SK-N-MC (cell line): ENCODE data around the gene KAZN.

Experiments used
- DNase-seq: peaks from one replicate; pipeline ENCODE4 v3.0.0-alpha.2; 2011; ENCODE audit warnings: low read depth, low spot score
- H3K27ac ChIP-seq: fragments of 200-600 bp; sonication (generic); 2 replicates; pipeline ENCODE4 v1.5.1; 2016; ENCODE audit warnings: mixed run types
- H3K36me3 ChIP-seq: fragments of 200-600 bp; sonication (generic); 2 replicates; pipeline ENCODE4 v1.6.1; 2017; ENCODE audit warnings: antibody characterized with exemption, low read length, mixed read lengths; ENCODE audit not compliant: insufficient read depth
- H3K4me3 ChIP-seq: fragments of 200-600 bp; sonication (generic); 2 replicates; pipeline ENCODE4 v1.5.1; 2016
- H3K9ac ChIP-seq: fragments of 200-600 bp; sonication (generic); 2 replicates; pipeline ENCODE4 v1.8.0; 2017; ENCODE audit warnings: mixed run types, mixed read lengths; ENCODE audit not compliant: insufficient read length
- H3K9me3 ChIP-seq: fragments of 200-600 bp; sonication (generic); 2 replicates; pipeline ENCODE4 v1.6.1; 2017; ENCODE audit warnings: low read depth, mild to moderate bottlenecking, antibody characterized with exemption, low read length, moderate library complexity, mixed read lengths
- EZH2 ChIP-seq: fragments of 200-600 bp; sonication (generic); IDR thresholded peaks from one replicate; pipeline ENCODE4 v1.6.1; 2017; ENCODE audit warnings: antibody characterized with exemption
- FOXP2 ChIP-seq: optimal IDR thresholded peaks from 2 replicates; pipeline ENCODE3; 2011; ENCODE audit warnings: mild to moderate bottlenecking, moderate library complexity; ENCODE audit not compliant: insufficient read depth; ENCODE audit errors: extremely low read length, control extremely low read depth
- POLR2AphosphoS5 ChIP-seq: IDR thresholded peaks from 2 replicates; pipeline ENCODE4 v1.6.1; 2012; ENCODE audit warnings: mild to moderate bottlenecking, low read depth, low read length, borderline replicate concordance

The KAZN gene

GRCh38 chr1:15148941-15149340 is 550.5 kb downstream of the KAZN start:
- Histone ChIP-seq H3K9ac (no peak overlapping the region), H3K9me3 (no peaks in the 10 kb centered on the region), H3K27ac (no peak overlapping the region), H3K36me3 (no peaks in the 10 kb centered on the region), H3K4me3 (no peak overlapping the region)
- DNase-seq = no peak
- no peak for TF ChIP-seq EZH2
- TF ChIP-seq FOXP2 = no peak
- no peak for TF ChIP-seq POLR2AphosphoS5

DNA sequence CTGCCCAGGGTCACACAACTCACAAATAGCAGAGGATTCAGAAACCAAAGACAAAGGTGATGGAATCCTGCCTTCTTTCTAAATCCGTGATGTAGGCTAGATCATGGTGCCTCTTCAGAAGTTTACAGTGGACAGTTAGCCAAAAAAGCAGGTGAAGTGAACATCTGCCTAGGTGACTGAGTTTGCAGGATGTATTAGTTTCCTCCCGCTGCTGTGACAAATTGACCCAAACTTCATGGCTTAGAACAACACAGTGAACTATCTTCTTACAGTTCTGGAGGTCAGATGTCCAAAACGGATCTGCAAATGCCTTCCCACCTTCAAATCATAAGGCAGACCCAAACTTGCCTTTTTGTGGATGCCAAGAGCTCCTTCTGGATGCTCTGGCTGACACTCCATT is 551.9 kb downstream of the KAZN start:
- no peaks in the 10 kb centered on the region for H3K9me3 ChIP-seq
- no peaks in the 10 kb centered on the region for H3K36me3 ChIP-seq
- H3K4me3 ChIP-seq = no peak overlapping the region
- TF ChIP-seq EZH2 (no peak), FOXP2 (no peak), POLR2AphosphoS5 (no peak)
- H3K9ac ChIP-seq = no peak overlapping the region
- no peak for DNase-seq
- H3K27ac ChIP-seq = no peak overlapping the region

DNA sequence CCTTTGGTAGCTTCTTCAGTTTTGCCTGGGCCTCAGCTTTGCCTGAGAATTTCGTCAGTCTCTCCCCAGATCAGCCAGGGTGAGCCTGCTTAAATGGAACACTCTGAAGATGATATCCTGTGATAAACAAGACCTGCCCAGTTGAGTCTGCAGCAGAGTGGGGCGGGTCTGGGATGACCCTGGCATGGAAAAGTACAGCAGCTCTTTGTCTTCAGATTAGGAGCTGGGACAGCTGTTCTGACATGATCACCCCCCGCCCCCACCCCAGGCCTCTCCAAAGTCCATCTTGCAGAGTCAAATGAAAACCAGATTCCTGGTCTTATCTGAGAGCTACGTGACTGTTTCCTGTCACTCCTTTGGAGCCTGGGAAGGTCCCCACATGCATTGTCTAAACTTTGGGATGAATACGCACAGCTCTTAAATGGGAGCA is 552.9 kb downstream of the KAZN start:
- TF ChIP-seq EZH2 = no peak
- no peak for TF ChIP-seq FOXP2
- no peak for TF ChIP-seq POLR2AphosphoS5
- no peak for DNase-seq
- Histone ChIP-seq H3K27ac (no peak overlapping the region), H3K9me3 (no peaks in the 10 kb centered on the region), H3K4me3 (no peak overlapping the region), H3K36me3 (no peaks in the 10 kb centered on the region), H3K9ac (no peak overlapping the region)

DNA sequence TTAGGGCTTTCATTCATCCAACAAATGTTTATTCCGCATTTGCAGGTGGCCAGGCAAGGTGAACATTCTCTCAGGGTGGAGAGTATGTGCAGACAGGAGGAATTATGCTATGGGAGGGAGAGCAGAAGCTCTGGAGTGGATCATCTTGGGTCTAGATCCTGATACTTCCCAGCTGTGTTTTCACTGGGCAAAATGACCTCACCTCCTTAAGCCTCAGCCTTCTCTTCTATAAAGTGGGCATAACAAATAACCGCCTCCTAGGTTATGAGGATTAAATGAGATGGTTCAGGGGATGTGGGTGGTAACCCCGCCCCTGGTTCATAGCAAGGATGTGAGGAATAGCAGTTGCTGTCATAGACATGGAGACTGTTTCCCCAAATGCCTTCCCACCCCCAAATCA is 553.4 kb downstream of the KAZN start:
- no peak for DNase-seq
- TF ChIP-seq EZH2 = no peak
- no peak for TF ChIP-seq POLR2AphosphoS5
- TF ChIP-seq FOXP2 = no peak
- Histone ChIP-seq H3K4me3 (peak overlapping the region; percentile 85; the same call in 1 of the 2 replicates), H3K36me3 (no peaks in the 10 kb centered on the region), H3K9me3 (no peaks in the 10 kb centered on the region), H3K9ac (no peak overlapping the region), H3K27ac (no peak overlapping the region)

DNA sequence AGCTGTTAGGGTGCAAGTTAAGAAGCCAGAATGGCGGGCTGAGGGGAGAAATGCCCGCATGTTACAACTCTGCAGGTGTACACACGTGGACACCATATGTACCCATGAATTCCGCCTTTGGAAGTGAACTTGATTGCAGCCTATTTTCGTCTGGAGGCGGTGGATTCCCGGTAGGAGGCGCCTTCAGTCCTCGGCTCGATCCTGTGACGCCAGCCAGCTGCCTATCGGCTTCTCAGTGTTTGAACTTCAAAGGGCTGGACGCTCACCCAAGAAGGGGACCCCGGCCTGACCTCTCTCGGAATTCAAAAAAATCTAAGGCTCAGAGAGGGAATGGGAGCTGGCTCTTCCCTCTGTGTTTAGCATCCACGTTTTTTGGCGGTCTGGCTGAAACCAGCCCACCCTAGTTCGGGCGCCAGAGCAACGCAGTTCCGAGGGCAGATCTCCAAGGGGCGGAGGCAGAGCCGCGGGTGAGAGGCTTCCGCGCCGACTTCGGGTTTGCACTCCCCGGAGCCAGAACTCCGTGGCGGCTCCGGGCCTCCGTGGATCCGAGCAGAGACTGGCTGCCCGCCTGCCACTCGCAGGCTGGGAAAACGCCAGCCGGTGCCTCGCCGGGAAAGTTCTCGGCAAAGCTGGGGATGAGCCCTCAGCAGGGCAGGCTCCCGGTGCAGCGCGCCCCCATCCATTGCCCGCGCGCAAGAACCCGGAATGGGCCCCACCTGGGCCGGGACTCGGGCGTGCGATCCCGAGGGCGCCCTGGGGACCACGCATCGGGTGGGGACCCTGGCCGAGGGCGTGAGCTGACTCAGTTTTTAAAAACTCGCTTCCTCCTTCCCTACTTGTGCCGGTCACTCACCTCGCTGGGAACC is 554.1 kb downstream of the KAZN start:
- H3K27ac ChIP-seq = no peak overlapping the region
- H3K36me3 ChIP-seq = no peaks in the 10 kb centered on the region
- peak overlapping the region; percentile 85 for H3K4me3 ChIP-seq
- DNase-seq = peak; percentile 12
- no peaks in the 10 kb centered on the region for H3K9me3 ChIP-seq
- peak overlapping the region; percentile 51 for H3K9ac ChIP-seq
- no peak for TF ChIP-seq EZH2
- no peak for TF ChIP-seq POLR2AphosphoS5
- TF ChIP-seq FOXP2 = no peak

DNA sequence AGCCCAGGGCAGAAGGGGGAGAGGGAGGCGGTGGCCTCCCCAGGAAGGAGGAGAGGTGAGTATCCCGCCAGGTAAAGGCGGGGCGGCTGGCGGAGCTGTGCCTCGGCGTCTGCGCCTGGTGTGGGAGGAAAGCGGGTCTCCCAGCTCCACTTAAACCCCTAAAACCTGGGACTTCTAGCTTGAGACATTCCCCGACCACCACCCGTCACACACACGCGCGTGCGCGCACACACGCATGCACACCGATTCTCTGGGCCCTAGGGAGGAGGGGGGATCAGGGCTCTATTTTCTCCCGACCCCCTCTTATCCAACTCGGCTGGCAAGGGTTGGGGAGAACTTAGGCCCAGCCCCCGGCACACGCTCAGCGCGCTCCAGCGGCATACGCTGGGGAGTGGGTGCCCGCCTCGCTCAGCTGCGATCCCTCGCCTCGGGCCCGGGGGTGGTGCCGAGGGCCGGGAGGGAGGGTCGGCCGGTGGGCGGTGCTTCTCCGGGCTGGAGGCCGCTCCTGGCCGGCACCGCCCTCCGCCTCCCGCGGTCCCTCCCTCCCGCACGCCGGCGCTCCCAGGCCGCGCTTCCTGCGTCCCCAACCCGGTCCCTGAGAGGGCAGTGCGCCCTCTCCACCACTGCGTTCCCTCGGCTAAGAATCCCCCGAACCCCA is 554.8 kb downstream of the KAZN start, which contains the start of gene TMEM51:
Gene TMEM51, plus strand, starts transcription at position 564 of the 658 bp plus-strand sequence. CDS start 61,341 bp downstream, outside the sequence.
- Histone ChIP-seq H3K4me3 (peak within 1 kb of the TSS; percentile 85), H3K27ac (no peak within 1 kb of the TSS), H3K36me3 (no peaks in the 10 kb centered on the region), H3K9ac (peak within 1 kb of the TSS; percentile 59), H3K9me3 (no peaks in the 10 kb centered on the region)
- no peak for TF ChIP-seq POLR2AphosphoS5
- no peak for TF ChIP-seq EZH2
- no peak for TF ChIP-seq FOXP2
- no peak for DNase-seq

DNA sequence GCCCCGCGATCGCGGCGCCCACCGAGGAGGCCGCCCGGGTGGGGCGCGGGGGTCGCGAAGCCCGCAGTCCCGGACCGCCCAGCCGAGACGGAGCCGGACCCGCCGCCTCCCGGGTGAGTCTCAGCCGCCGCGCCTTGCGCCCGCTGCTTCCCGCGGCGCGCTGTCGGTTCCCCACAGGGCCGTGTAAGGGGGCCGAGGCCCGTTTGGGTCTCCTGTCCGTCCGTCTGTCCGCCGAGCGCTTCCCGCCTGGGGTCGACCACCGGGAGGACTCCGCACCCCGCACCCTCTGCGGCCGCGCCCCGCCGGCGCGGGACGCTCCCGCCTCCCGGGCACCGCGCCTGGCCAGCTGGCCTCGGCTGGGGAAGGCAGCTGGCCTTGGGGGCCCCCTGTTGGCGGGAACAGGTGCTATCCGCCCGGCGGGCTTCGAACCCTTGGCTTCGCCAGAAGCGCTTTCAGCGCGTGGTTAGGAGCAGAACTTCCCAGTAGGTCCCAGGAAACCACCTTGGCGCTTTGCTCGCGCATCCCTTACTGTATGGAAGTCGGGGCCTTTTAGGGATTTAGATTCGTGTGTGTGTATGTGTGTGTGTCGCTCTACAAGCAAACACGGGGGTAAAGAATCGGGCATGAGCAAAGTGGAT is 555.5 kb downstream of the KAZN start:
- peak overlapping the region; percentile 85 for H3K4me3 ChIP-seq
- no peak overlapping the region for H3K27ac ChIP-seq
- no peaks in the 10 kb centered on the region for H3K9me3 ChIP-seq
- no peak for DNase-seq
- TF ChIP-seq FOXP2 (no peak), EZH2 (no peak), POLR2AphosphoS5 (no peak)
- H3K36me3 ChIP-seq = no peaks in the 10 kb centered on the region
- H3K9ac ChIP-seq = peak overlapping the region; percentile 59

DNA sequence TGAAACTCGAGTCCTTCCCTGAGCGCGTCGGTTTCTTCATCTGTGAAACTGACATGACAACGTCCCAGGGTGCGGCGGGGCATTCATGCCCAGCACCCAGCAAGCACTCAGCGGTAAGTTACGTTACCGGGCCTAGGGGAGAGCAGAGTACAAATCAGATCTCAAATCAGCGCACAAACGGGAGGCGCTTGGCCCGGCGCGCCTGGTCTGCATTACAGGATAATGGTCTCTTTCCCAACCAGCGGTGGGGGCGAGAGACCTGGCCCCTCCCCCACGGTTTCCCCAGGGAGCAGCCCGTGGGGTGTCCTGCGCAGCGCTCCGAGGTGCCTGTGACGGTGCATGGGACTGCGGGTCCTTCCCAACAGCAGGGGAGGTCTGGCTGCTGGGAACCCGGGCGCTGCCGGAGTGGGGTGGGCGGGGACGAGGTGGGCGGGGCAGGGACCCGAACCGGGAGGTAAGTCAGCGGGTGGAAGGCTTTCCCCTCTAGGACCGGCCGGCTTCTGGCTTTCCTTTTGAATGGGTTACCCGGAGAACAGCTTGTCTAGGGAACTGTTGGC is 556.1 kb downstream of the KAZN start:
- no peak overlapping the region for H3K9ac ChIP-seq
- H3K9me3 ChIP-seq = no peaks in the 10 kb centered on the region
- no peak for DNase-seq
- TF ChIP-seq POLR2AphosphoS5 (no peak), FOXP2 (no peak), EZH2 (no peak)
- peak overlapping the region; percentile 85; the same call in 1 of the 2 replicates for H3K4me3 ChIP-seq
- no peak overlapping the region for H3K27ac ChIP-seq
- no peaks in the 10 kb centered on the region for H3K36me3 ChIP-seq
